ENCODE results near the gene TTI1.

Gene TTI1

GRCh38 chr20:37934634-37935375, 98.5 kb downstream of the TTI1 start:
- DNase-seq: no peak

GRCh38 chr20:37933786-37934633, 99.2 kb downstream of the TTI1 start:
- no peak for DNase-seq

Measured in activated CD4-positive, alpha-beta T cell treated with anti-CD3 and anti-CD28 coated beads for 48 hours (primary cell).